ENCODE results near the gene GNAZ.

GNAZ gene

DNA sequence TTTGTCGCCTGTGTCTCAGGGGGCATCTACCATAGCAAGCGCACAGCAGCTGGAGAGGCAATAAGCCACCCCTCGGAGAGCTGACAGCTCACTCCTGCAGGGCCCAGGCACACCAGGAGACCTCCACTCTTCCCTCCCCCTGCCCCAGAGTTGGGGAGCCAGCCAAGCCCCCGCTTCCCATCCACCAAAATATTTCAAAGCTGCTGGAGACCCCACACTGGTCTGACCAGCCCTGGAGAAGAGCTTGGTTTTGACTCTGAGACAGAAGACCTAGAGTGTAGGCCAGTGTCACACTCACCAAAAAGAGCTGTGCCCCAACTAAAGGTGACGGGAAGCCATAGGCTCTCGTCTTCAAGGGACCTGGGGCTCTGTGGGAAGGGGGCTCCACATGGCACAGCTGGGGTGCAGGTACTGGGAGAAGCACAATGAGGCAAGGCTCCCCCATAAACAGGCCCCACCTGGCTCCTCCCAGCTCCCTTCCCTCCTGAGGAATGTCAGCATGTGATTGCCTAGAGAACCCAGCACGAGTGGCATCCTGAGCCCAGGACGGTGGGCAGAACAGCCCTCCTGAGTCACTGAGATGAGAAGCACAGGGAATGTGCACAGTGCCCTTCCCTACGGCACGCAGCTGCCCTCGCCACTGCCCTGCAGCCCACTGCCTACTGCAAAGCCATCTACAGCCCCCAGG lies 5.8 kb upstream of the GNAZ start:
- no peak for DNase-seq (ENCODE audit: low read depth)

DNA sequence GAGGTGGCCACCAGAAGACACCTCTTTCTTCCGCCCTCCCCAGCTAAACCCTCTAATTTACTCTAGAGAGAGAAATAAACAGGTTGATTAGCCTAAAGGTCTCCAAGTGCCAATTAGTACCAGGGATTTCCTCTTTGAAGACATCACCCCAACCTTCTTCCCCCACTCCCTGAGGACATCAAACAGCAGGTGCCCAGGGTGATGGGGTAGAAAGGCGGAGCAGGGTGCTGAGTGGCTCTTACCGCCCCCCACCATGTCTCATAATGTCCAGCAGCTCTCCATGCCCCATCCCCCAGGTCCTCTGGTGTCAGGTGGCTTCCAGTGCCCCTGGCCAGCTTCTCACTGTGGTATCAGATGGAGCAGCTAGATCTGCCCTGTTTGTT lies 5.3 kb upstream of the GNAZ start:
- no peak for DNase-seq (ENCODE audit: low read depth)

- no peak for DNase-seq (ENCODE audit: low read depth)
These were observed 4.7 kb upstream of the GNAZ start for GRCh38 chr22:23065495-23066122.

- DNase-seq (ENCODE audit: low read depth), result no peak
These were observed 3.9 kb upstream of the GNAZ start for GRCh38 chr22:23066200-23067022.

DNA sequence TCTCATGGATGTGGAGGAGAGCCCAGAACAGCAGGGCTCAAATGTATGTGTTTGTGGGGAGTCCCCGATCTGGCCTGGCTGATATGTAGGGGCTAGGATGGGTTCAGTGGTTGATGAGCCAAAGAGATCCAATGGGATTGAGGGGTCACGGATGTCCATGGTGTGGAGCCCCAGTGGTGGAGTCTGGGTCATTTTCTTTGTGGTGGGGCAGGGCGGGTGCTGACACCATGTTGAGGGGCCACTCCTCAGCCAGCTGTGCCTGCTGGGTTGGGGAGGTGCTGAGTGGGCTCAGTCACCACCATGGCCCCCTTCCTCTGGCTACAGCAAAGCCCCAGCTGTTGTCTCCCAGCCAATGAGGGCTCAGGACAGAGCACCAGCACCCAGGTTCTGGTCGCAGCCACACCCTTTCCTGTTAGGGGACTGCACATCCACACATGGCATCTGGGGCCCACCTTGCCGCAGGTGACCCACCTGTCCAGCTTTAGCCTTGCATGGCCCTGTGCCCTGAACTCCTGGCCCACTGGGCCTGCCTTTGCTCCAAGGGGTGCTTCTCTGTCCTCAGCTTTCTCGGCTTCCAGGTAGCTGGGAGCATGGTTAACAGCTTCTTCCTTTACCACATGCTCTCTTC lies 3.2 kb upstream of the GNAZ start:
- no peak for DNase-seq (ENCODE audit: low read depth)

- DNase-seq (ENCODE audit: low read depth), result no peak
These were observed 2.6 kb upstream of the GNAZ start for GRCh38 chr22:23067691-23068090.

DNA sequence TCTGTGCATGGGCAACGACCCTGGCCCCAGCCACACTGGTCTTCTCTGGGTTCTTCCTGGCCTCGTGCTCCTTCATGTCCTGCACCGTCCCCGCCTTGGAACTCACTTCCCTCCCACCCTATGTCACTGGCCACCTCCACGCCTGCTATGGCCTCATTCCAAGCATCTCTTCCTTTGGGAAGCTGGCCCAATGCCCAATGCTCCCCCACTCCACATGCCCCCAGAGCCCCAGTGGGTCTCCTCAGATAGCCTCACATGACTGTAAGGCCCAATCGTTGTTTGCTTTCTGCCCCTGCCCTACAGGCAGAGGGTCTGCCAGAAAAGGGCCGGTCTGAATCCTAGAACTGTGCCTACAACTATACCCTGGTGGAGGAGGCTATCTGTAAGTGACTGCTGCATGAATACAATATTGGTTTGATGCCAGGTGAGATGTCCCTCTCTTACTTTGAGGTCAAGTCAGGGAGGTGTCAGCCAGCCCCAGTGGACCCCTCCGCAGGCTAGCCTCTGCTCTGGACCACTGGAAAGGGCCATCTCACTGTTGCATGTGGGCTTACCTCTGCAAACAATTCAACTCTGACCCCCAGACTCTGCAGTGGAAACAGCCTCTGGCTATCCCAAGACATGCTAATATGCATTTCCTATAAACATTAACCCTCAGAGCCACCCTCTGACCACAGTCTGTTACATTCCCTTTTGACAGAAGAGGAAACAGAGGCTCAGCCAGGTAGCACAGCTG lies 2.1 kb upstream of the GNAZ start:
- DNase-seq (ENCODE audit: low read depth), result no peak

- DNase-seq (ENCODE audit: low read depth), result no peak
These were observed 1.4 kb upstream of the GNAZ start for GRCh38 chr22:23068832-23069385.

GRCh38 chr22:23069502-23070357 lies 589 bp upstream of the GNAZ start:
- peak; percentile 17 for DNase-seq (ENCODE audit: low read depth)

DNA sequence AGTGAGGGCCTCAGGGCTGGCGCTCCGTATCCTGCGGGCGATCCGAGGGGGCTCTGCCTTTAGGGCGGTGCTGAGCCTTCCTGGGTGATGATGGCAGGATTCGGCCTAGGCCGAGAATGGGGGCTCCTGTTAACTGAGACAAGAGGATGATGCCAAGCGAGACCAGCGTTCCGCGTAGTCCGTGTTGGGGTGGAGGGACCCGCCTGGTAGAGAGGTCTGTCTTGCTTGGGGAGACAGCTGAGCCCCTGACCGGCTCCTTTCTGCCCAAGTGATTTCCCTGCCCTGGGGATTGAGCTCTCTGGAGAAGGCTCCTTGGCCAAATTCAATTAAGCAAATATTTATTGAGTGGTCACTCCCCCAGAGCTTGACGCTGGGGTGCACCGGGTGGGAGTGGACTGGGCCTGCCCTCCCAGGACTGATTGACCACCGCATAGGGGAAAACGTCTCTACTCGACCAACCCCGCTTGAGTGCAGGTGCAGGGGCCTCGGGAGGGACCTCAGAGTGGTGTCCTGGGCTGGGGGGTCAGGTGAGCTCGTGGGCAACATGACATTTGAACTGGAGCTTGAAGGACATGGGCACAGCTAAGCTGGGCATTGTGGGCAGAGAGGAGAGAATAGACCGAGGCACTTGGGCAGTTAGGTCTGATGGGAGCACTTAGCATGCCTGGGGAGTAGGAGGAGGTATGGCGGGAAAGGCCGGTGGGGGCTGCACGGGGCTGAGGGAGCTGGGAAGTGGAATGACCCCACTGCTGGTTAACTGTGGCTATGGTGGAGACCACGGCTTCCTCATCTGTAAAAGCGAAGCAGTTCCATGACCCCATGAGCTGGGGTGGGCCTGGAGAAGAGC lies 1.1 kb downstream of the GNAZ start:
- DNase-seq (ENCODE audit: low read depth), result no peak

DNA sequence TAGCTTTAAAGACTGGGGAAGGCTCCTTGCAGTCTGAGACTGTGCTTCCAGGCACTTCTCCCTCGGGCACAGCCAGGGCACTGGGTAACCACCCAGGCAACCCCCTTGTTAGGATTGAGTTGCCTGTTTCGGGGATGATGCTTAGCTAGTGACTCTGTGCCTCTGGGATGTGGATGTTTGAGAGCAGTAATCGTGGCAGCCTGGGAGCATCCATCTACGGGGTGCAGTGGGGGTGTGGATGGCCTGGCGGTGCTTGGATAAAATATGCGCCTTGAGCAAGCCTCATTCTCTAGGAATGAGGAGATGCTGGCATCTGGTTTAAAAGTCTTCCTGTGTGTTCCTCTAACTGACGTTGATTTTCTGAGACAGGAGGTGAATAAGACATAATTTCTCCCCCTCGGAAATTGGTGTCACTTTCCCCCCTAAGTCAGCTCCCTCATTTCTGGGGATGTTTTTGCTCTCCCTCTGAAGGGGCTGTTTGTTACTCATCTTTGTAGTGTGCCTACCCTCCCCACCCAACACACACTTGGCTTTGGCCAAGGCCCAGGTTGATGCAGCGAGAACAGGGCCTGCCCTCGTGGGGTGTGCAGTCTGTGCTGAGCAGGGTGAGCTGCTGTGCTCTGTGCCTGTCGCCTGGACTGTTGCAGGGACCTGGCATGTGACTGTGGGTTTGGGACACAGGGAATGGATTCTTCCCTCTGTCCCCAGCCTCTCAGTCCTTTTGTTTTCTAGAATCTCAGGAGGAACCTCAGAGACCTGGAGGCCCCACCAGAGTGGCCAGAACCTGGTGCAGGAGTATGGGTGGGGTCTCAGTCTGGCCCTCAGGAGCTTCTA lies 2.0 kb downstream of the GNAZ start:
- no peak for DNase-seq (ENCODE audit: low read depth)

DNA sequence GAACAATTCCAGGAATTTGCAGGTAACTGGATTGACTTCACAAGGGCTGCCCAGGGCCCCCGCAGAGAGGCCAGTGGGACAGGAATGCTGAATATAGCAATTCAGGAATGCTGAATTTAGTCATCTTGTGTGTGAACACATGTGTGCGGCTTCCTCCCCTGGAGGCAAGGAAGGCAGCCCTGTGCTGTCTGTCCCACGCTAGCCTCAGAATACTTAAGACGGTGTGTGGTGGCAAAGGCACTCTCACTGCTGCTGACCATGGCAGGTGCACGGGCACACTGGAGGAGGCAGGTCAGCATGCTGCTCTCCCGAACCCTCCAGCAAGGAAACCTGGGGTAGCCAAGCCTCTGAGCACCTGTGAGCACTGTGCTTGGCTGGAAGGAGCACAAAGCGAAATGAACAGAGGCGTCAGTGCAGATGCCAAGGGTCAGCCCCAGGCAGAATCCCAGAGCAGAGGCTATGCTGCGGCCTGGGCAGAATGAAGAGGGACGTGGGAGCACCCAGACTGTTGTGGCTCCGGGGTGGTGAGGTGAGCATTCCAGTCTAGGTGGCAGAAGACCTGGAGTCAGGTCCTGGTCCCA lies 2.7 kb downstream of the GNAZ start:
- DNase-seq (ENCODE audit: low read depth), result no peak

DNA sequence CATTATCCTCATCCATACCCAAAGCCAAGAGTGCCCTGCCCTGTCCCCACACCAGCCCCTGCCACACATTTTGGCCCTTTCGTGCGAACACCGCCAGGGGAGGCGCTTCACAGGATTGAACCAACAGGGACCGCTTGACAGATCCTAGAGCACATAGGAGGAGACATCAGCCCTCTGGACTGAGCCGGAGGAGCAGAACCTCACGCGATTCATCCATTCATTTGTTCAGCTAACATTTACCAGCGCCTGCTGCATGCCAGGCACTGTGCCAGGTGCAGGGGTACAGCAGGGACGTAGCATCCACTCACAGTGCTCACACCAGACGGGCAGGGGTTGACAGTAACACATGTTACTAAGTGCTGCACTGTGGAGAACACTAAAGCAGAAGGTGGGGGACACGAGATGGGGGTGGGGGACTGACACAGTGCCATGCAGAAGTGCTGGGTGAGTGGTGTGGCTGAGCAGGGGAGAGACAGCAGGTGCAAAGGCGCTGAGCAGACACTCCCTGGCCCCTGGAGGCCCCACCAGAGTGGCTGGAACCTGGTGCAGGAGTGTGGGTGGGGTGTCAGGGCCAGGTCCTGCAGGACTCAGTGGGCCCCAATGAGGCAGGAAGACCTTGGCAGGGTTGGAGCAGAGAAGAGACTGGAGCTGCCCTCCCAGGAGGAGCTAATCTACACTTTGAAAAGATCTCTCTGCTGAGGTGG lies 3.4 kb downstream of the GNAZ start:
- no peak for DNase-seq (ENCODE audit: low read depth)

DNA sequence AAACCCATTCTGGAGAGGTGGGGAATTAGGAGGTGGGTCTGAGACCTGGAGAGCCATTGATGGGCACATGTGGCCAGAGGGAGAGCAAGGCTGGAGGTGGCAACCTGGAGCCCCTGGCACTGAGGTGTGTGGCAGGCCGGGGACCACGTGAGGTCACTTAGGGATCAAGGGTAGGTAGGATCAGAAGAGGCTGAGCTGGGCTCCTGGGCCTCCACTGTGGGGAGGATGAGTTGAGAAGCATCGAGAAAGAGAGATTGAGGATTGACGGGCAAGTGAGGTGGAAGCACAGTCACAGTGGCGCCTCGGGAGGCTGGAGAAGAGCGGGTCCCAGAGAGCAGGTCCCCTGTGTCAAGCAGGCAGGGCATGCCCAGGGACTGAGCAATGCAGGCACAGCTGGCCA lies 4.1 kb downstream of the GNAZ start:
- no peak for DNase-seq (ENCODE audit: low read depth)

DNA sequence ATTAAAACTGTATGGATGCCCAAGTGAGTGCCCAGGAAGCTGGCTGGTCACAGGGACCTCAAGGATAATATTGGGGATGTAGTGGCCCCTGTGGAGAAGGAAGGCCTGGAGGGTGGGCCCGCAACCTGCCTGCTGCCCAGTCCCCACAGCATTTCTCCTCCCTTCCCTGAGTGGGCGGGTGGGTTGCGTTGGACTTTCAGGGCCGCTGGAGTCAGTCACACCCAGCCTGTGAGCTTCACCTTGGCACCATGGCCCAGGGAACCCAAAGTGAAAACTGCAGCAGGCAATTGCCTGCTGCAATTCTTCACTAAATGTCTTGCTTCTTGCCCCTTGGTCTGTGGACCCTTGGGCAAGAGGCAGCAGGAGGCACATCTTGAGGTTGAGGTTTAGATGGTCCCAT lies 4.7 kb downstream of the GNAZ start:
- DNase-seq (ENCODE audit: low read depth), result no peak

GRCh38 chr22:23075525-23076216 lies 5.4 kb downstream of the GNAZ start:
- no peak for DNase-seq (ENCODE audit: low read depth)

DNA sequence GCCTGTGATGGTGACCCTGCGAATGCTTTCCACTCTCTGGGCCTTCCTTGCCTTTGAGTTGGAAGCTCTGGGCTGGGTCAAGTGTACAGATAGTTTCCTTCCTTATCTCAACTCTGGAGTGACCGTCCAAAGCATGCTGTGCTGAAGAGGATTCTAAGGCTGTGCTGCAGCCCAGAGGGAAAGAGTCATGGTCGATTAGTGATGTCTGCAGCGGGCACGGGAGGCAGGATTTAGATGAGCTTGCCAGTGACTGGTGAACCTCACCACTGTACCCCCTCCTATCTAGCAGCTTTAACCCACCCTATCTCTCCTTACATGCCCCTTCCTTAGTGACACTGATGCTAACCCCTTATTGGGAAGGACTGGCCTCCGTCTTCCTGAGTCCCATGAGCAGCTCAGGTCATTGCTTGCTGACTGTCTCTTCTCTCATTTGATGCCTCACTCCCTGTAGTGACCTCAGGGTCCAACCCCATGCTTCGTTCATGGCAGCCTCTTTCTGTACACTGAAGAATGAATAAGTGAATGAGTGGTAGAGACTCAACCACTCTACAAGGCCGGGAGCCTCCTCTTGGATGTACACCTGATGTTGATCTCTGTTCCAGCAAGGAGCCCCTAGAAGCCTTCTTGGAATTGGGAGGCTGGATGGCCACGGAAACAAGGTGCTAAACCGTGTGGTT lies 6.7 kb downstream of the GNAZ start:
- DNase-seq (ENCODE audit: low read depth), result no peak

All from GM04503 (cell line).